GM19463 (cell line): Measurements from ENCODE around the gene HDLBP.

Source experiments
- ATAC-seq: cut with Tn5 transposase; IDR thresholded peaks from one replicate; pipeline ENCODE4 v1.9.1; 2021; ENCODE audit warnings: mild to moderate bottlenecking, moderate library complexity; ENCODE audit not compliant: unreplicated experiment

The HDLBP gene

GRCh38 chr2:241179899-241180298 lies 135.6 kb downstream of the HDLBP start:
- ATAC-seq = no peak

- ATAC-seq = no peak
These were observed 136.5 kb downstream of the HDLBP start for GRCh38 chr2:241178961-241179360.

GRCh38 chr2:241177526-241178334 lies 137.7 kb downstream of the HDLBP start:
- no peak for ATAC-seq
